GM12892 (cell line): ENCODE measurements around the gene SPRN.

ENCODE experiments used
- DNase-seq: peaks from one replicate; pipeline ENCODE4 v3.0.0; 2011; ENCODE audit not compliant: insufficient read length
- FAIRE-seq: peaks from 2 replicates; lab custom pipeline; 2011; peaks lifted over from hg19 to GRCh38; lab: Jason Lieb, UNC
- POLR2A ChIP-seq: IDR thresholded peaks from 2 replicates; pipeline ENCODE4 v1.6.1; 2011; ENCODE audit warnings: low read depth, low read length, control low read depth
- POLR2AphosphoS5 ChIP-seq: IDR thresholded peaks from 2 replicates; pipeline ENCODE4 v1.6.1; 2011; ENCODE audit warnings: low read depth, low read length, control low read depth
- TAF1 ChIP-seq: IDR thresholded peaks from 2 replicates; pipeline ENCODE4 v1.6.1; 2011; ENCODE audit warnings: low read depth, mild to moderate bottlenecking, control low read depth, low read length, borderline replicate concordance

Gene SPRN

GRCh38 chr10:133375357-133376115 is 48.9 kb downstream of the SPRN start:
- no peak for DNase-seq
- FAIRE-seq = no peak
- no peak for TF ChIP-seq POLR2A
- TF ChIP-seq TAF1 = no peak
- TF ChIP-seq POLR2AphosphoS5 = no peak

GRCh38 chr10:133373174-133374090 is 51.0 kb downstream of the SPRN start, which contains the start of gene ECHS1:
Gene ECHS1 (minus strand): TSS chr10:133373354. CDS start chr10:133373333, 21 bp downstream.
- DNase-seq (peak; percentile 100), FAIRE-seq (peak; percentile 94)
- TF ChIP-seq TAF1 (peak; percentile 50; the same call in 1 of the 2 replicates), POLR2AphosphoS5 (peak; percentile 84), POLR2A (peak; percentile 90; the same call in 1 of the 2 replicates)

DNA sequence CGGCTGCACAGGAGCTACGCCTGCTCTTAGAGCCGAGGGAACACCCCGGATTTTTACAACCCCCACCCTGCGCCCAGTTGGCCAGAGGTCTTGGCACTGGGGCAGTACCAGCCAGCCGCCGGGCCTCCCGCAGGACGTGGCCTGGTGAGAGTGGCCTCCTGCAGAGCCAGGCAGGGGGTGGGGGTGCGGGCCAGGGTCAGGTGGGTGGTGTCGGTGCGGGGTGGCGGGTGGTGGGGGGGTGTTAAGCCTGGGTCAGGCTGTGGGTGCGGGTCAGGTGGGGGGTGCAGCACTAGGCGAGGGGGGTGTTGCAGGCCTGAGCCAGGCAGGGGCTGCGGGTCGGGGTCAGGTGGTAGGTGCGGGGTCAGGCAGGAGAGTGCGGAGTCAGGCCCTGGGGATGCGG is 51.9 kb downstream of the SPRN start:
- DNase-seq (no peak), FAIRE-seq (no peak)
- TF ChIP-seq POLR2A (no peak), POLR2AphosphoS5 (no peak), TAF1 (no peak)
